A673 (cell line): Measurements from ENCODE around the gene EGLN2.

Experiments
- CTCF ChIP-seq: fragments of 300-800, 200-600 bp; sonication (generic); conservative IDR thresholded peaks from 2 replicates; pipeline ENCODE4 v1.5.1; 2017; ENCODE audit warnings: low read depth, mild to moderate bottlenecking, antibody characterized with exemption, low read length, moderate library complexity, mixed read lengths
- EZH2 ChIP-seq: fragments of 200-600 bp; sonication (generic); IDR thresholded peaks from 2 replicates; pipeline ENCODE4 v1.6.1; 2017; ENCODE audit warnings: borderline replicate concordance, low read depth, mild to moderate bottlenecking, mixed read lengths, antibody characterized with exemption, low read length; ENCODE audit not compliant: poor library complexity, severe bottlenecking

- no peak for TF ChIP-seq CTCF
- TF ChIP-seq EZH2 = no peak
These were observed 9.5 kb downstream of the EGLN2 start for GRCh38 chr19:40808497-40808896.
